Measurements from ENCODE around the gene ZDHHC15. TPM values are rescaled to one million over a fixed set of nuclear protein-coding genes. Genes with fewer than 3 reads are reported as not detected.
"Not testable (repeated sequence)": the region's sequence is repeated elsewhere in the genome, so short reads cannot be mapped to it uniquely, and the experiment has no call there.

ZDHHC15 gene, protein sequence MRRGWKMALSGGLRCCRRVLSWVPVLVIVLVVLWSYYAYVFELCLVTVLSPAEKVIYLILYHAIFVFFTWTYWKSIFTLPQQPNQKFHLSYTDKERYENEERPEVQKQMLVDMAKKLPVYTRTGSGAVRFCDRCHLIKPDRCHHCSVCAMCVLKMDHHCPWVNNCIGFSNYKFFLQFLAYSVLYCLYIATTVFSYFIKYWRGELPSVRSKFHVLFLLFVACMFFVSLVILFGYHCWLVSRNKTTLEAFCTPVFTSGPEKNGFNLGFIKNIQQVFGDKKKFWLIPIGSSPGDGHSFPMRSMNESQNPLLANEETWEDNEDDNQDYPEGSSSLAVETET
- polyA plus RNA-seq (8.3 and 9.3 TPM in 2 replicates), polyA minus RNA-seq (19.5 and 20.5 TPM in 2 replicates)

GRCh38 chrX:75522565-75523431, at the start of gene ZDHHC15:
Gene ZDHHC15 (minus strand): TSS chrX:75523037. CDS start chrX:75523024, 13 bp downstream.
- H3K9me2 ChIP-seq (ENCODE audit: insufficient read depth, low read length) = no peaks in the 10 kb centered on the region
- H3K79me2 ChIP-seq (replicated peaks; ENCODE audit: insufficient read depth, low read length) = peaks cover 18% of the 10 kb centered on the region
- no peaks in the 10 kb centered on the region for H3K27me3 ChIP-seq (ENCODE audit: insufficient read depth, low read depth, low read length)
- peak within 1 kb of the TSS; percentile 90 for H3K27ac ChIP-seq (ENCODE audit: low read length)
- peak within 1 kb of the TSS; percentile 65 for H3K4me2 ChIP-seq (ENCODE audit: low read length)
- H3K9ac ChIP-seq (ENCODE audit: low read length) = peak within 1 kb of the TSS; percentile 81
- H3K4me3 ChIP-seq (ENCODE audit: low read length) = peak within 1 kb of the TSS; percentile 77
- H4K20me1 ChIP-seq (ENCODE audit: insufficient read depth) = no peaks in the 10 kb centered on the region
- no peaks in the 10 kb centered on the region for H3K9me3 ChIP-seq (ENCODE audit: low read length)
- TF ChIP-seq EZH2 (IDR thresholded peaks at IDR 0.05; ENCODE audit: borderline replicate concordance, insufficient read depth, low read length, poor library complexity, severe bottlenecking) (no peak), SMC3 (conservative IDR thresholded peaks at IDR 0.05; ENCODE audit: poor library complexity) (peak; percentile 31), RAD21 (conservative IDR thresholded peaks at IDR 0.05) (no peak), TAF1 (IDR thresholded peaks at IDR 0.05; ENCODE audit: low read depth) (peak; percentile 78), POLR2AphosphoS5 (IDR thresholded peaks at IDR 0.05) (peak; percentile 83), MXI1 (conservative IDR thresholded peaks at IDR 0.05; ENCODE audit: poor library complexity, severe bottlenecking) (peak; percentile 60), EP300 (conservative IDR thresholded peaks at IDR 0.05; ENCODE audit: poor library complexity, severe bottlenecking) (peak; percentile 31)
- TF ChIP-seq, protein P1, sequence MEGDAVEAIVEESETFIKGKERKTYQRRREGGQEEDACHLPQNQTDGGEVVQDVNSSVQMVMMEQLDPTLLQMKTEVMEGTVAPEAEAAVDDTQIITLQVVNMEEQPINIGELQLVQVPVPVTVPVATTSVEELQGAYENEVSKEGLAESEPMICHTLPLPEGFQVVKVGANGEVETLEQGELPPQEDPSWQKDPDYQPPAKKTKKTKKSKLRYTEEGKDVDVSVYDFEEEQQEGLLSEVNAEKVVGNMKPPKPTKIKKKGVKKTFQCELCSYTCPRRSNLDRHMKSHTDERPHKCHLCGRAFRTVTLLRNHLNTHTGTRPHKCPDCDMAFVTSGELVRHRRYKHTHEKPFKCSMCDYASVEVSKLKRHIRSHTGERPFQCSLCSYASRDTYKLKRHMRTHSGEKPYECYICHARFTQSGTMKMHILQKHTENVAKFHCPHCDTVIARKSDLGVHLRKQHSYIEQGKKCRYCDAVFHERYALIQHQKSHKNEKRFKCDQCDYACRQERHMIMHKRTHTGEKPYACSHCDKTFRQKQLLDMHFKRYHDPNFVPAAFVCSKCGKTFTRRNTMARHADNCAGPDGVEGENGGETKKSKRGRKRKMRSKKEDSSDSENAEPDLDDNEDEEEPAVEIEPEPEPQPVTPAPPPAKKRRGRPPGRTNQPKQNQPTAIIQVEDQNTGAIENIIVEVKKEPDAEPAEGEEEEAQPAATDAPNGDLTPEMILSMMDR (IDR thresholded peaks at IDR 0.05; ENCODE audit: poor library complexity, severe bottlenecking) = peak; percentile 21
- TF ChIP-seq, protein P2, sequence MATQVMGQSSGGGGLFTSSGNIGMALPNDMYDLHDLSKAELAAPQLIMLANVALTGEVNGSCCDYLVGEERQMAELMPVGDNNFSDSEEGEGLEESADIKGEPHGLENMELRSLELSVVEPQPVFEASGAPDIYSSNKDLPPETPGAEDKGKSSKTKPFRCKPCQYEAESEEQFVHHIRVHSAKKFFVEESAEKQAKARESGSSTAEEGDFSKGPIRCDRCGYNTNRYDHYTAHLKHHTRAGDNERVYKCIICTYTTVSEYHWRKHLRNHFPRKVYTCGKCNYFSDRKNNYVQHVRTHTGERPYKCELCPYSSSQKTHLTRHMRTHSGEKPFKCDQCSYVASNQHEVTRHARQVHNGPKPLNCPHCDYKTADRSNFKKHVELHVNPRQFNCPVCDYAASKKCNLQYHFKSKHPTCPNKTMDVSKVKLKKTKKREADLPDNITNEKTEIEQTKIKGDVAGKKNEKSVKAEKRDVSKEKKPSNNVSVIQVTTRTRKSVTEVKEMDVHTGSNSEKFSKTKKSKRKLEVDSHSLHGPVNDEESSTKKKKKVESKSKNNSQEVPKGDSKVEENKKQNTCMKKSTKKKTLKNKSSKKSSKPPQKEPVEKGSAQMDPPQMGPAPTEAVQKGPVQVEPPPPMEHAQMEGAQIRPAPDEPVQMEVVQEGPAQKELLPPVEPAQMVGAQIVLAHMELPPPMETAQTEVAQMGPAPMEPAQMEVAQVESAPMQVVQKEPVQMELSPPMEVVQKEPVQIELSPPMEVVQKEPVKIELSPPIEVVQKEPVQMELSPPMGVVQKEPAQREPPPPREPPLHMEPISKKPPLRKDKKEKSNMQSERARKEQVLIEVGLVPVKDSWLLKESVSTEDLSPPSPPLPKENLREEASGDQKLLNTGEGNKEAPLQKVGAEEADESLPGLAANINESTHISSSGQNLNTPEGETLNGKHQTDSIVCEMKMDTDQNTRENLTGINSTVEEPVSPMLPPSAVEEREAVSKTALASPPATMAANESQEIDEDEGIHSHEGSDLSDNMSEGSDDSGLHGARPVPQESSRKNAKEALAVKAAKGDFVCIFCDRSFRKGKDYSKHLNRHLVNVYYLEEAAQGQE (IDR thresholded peaks at IDR 0.05; ENCODE audit: borderline replicate concordance) = peak; percentile 73
- H2AFZ ChIP-seq (ENCODE audit: low read depth, low read length) = peak within 1 kb of the TSS; percentile 65
- no peaks in the 10 kb centered on the region for H3F3A ChIP-seq (ENCODE audit: insufficient read depth, low read length, poor library complexity, severe bottlenecking)
- H3K36me3 ChIP-seq (ENCODE audit: insufficient read depth, low read length) = no peaks in the 10 kb centered on the region

- not testable (repeated sequence) for H3K9ac ChIP-seq (ENCODE audit: low read length); H3K27me3 ChIP-seq (ENCODE audit: insufficient read depth, low read depth, low read length); H3K9me2 ChIP-seq (ENCODE audit: insufficient read depth, low read length); H3K9me3 ChIP-seq (ENCODE audit: low read length); H4K20me1 ChIP-seq (ENCODE audit: insufficient read depth); H3F3A ChIP-seq (ENCODE audit: insufficient read depth, low read length, poor library complexity, severe bottlenecking); H3K27ac ChIP-seq (ENCODE audit: low read length); H3K79me2 ChIP-seq (replicated peaks; ENCODE audit: insufficient read depth, low read length); H3K36me3 ChIP-seq (ENCODE audit: insufficient read depth, low read length); H2AFZ ChIP-seq (ENCODE audit: low read depth, low read length); H3K4me3 ChIP-seq (ENCODE audit: low read length); H3K4me2 ChIP-seq (ENCODE audit: low read length)
These were observed 37.7 kb upstream of the ZDHHC15 start for GRCh38 chrX:75560544-75560943.

Measured in neural cell (in vitro differentiated cells).